Non-pigmented ciliary epithelial cell (primary cell): Measurements from ENCODE around the gene DHRS7B.
A peak's percentile ranks its signal among the peaks of the same experiment; 100 is the strongest.

Source experiments
- DNase-seq: peaks from one replicate; pipeline ENCODE4 v3.0.0-alpha.2; 2010; ENCODE audit warnings: low read depth

The DHRS7B gene

GRCh38 chr17:21157586-21158370 lies 31.0 kb downstream of the DHRS7B start:
- DNase-seq = no peak

- DNase-seq = no peak
Observed at GRCh38 chr17:21160401-21160800, 33.6 kb downstream of the DHRS7B start.

GRCh38 chr17:21161498-21162393 lies 35.0 kb downstream of the DHRS7B start:
- DNase-seq = peak; percentile 4

GRCh38 chr17:21162394-21162775 lies 35.6 kb downstream of the DHRS7B start:
- no peak for DNase-seq

GRCh38 chr17:21163101-21163500 lies 36.3 kb downstream of the DHRS7B start:
- no peak for DNase-seq

GRCh38 chr17:21164216-21164615 lies 37.5 kb downstream of the DHRS7B start:
- no peak for DNase-seq

- no peak for DNase-seq
Observed at GRCh38 chr17:21164620-21165019, 37.9 kb downstream of the DHRS7B start.

- DNase-seq = no peak
Observed at GRCh38 chr17:21165922-21166594, 39.3 kb downstream of the DHRS7B start.

- DNase-seq = no peak
Observed at GRCh38 chr17:21166595-21167210, 39.9 kb downstream of the DHRS7B start.

GRCh38 chr17:21167303-21167702 lies 40.5 kb downstream of the DHRS7B start:
- no peak for DNase-seq

GRCh38 chr17:21168555-21168865 lies 41.7 kb downstream of the DHRS7B start:
- DNase-seq = no peak

- no peak for DNase-seq
Observed at GRCh38 chr17:21169496-21169895, 42.7 kb downstream of the DHRS7B start.

GRCh38 chr17:21170809-21171208 lies 44.0 kb downstream of the DHRS7B start:
- DNase-seq = no peak

GRCh38 chr17:21171309-21171922 lies 44.7 kb downstream of the DHRS7B start:
- DNase-seq = no peak

GRCh38 chr17:21171970-21172510 lies 45.3 kb downstream of the DHRS7B start:
- DNase-seq = no peak

GRCh38 chr17:21172846-21173245 lies 46.1 kb downstream of the DHRS7B start:
- no peak for DNase-seq

- no peak for DNase-seq
Observed at GRCh38 chr17:21173543-21173942, 46.8 kb downstream of the DHRS7B start.

- no peak for DNase-seq
Observed at GRCh38 chr17:21174186-21174585, 47.4 kb downstream of the DHRS7B start.

GRCh38 chr17:21174713-21175112 lies 47.9 kb downstream of the DHRS7B start:
- DNase-seq = no peak

GRCh38 chr17:21176773-21177395 lies 50.1 kb downstream of the DHRS7B start:
- DNase-seq = no peak

GRCh38 chr17:21177401-21177800 lies 50.6 kb downstream of the DHRS7B start:
- DNase-seq = no peak
